SIG-M5 treated with dmso at 0.1 percent for 504 hours (cell line): ENCODE results near the gene NDRG4.
"Not testable (repeated sequence)": the region's sequence is repeated elsewhere in the genome, so short reads cannot be mapped to it uniquely, and the experiment has no call there.

ENCODE experiments used
- DNase-seq: peaks from one replicate; lab custom pipeline; 2025; ENCODE audit not compliant: unreplicated experiment; lab: John Stamatoyannopoulos, UW

The NDRG4 gene

GRCh38 chr16:58464916-58465731, 34.8 kb upstream of the NDRG4 start:
- no peak for DNase-seq

- DNase-seq = no peak
Measured at GRCh38 chr16:58465817-58466216, 34.1 kb upstream of the NDRG4 start.

- no peak for DNase-seq
Measured at GRCh38 chr16:58466396-58466795, 33.5 kb upstream of the NDRG4 start.

- DNase-seq = no peak
Measured at GRCh38 chr16:58467905-58468304, 32.0 kb upstream of the NDRG4 start.

GRCh38 chr16:58471209-58471975, 28.6 kb upstream of the NDRG4 start:
- no peak for DNase-seq

- no peak for DNase-seq
Measured at GRCh38 chr16:58472266-58472665, 27.7 kb upstream of the NDRG4 start.

- no peak for DNase-seq
Measured at GRCh38 chr16:58472827-58473226, 27.1 kb upstream of the NDRG4 start.

GRCh38 chr16:58474296-58474695, 25.6 kb upstream of the NDRG4 start:
- DNase-seq = no peak

GRCh38 chr16:58475091-58475619, 24.8 kb upstream of the NDRG4 start:
- DNase-seq = no peak

- DNase-seq = no peak
Measured at GRCh38 chr16:58476791-58477190, 23.2 kb upstream of the NDRG4 start.

GRCh38 chr16:58478427-58478826, 21.5 kb upstream of the NDRG4 start:
- DNase-seq = no peak

GRCh38 chr16:58481226-58481869, 18.6 kb upstream of the NDRG4 start:
- no peak for DNase-seq

GRCh38 chr16:58481931-58482330, 18.0 kb upstream of the NDRG4 start:
- no peak for DNase-seq

GRCh38 chr16:58485184-58485887, 14.6 kb upstream of the NDRG4 start:
- no peak for DNase-seq

- peak; percentile 58 for DNase-seq
Measured at GRCh38 chr16:58487566-58488351, 12.2 kb upstream of the NDRG4 start.

GRCh38 chr16:58488531-58488930, 11.4 kb upstream of the NDRG4 start:
- DNase-seq = no peak

GRCh38 chr16:58490065-58490464, 9.9 kb upstream of the NDRG4 start:
- DNase-seq = no peak

- DNase-seq = not testable (repeated sequence)
Measured at GRCh38 chr16:58490539-58490938, 9.4 kb upstream of the NDRG4 start.

GRCh38 chr16:58492066-58492465, 7.9 kb upstream of the NDRG4 start:
- no peak for DNase-seq

GRCh38 chr16:58492735-58493134, 7.2 kb upstream of the NDRG4 start:
- DNase-seq = no peak
